Fibroblast of lung (primary cell): ENCODE results near the gene GCC2. TPM values are rescaled to one million over a fixed set of nuclear protein-coding genes. Genes with fewer than 3 reads are reported as not detected.

Experiments used
- DNase-seq, 2 donors: peaks; one replicate each; pipeline versions ENCODE4 v3.0.0 to v3.0.0-alpha.2; 2010; ENCODE audit warnings: low read depth in 2 of 2
- H2AFZ ChIP-seq: 2 replicates; pipeline ENCODE4 v1.5.1; 2012; ENCODE audit warnings: low read length, control low read depth, inconsistent platforms
- H3K27ac ChIP-seq: 2 replicates; pipeline ENCODE4 v1.5.1; 2011; ENCODE audit warnings: low read length, control low read depth; ENCODE audit not compliant: insufficient read depth
- H3K27me3 ChIP-seq: 2 replicates; pipeline ENCODE4 v1.5.1; 2011; ENCODE audit warnings: mild to moderate bottlenecking, low read length; ENCODE audit not compliant: control insufficient read depth, insufficient read depth
- H3K36me3 ChIP-seq: 2 replicates; pipeline ENCODE4 v1.5.1; 2011; ENCODE audit warnings: low read length; ENCODE audit not compliant: control insufficient read depth, insufficient read depth
- H3K4me1 ChIP-seq: 2 replicates; pipeline ENCODE4 v1.5.1; 2011; ENCODE audit warnings: low read length; ENCODE audit not compliant: control insufficient read depth, insufficient read depth; ENCODE audit errors: extremely low read depth
- H3K4me2 ChIP-seq: 2 replicates; pipeline ENCODE4 v1.5.1; 2011; ENCODE audit warnings: low read length, control low read depth; ENCODE audit not compliant: insufficient read depth; ENCODE audit errors: extremely low read depth
- H3K4me3 ChIP-seq, 4 experiments: fragments of 200-600 bp in 1 of 4; sonication (generic) in 1 of 4; replicated peaks in 1 of 4; 2 replicates each; pipeline ENCODE4 v1.5.1; 2011 to 2016; ENCODE audit warnings: low read length in 4 of 4, low read depth in 3 of 4, mild to moderate bottlenecking in 3 of 4, control low read depth in 2 of 4, inconsistent platforms in 1 of 4, mixed read lengths in 1 of 4; ENCODE audit not compliant: insufficient read depth in 1 of 4; ENCODE audit errors: control extremely low read depth in 1 of 4
- H3K79me2 ChIP-seq: 2 replicates; pipeline ENCODE4 v1.5.1; 2012; ENCODE audit warnings: mild to moderate bottlenecking, low read length, inconsistent platforms; ENCODE audit not compliant: control insufficient read depth, insufficient read depth
- H3K9ac ChIP-seq: 2 replicates; pipeline ENCODE4 v1.5.1; 2011; ENCODE audit warnings: mild to moderate bottlenecking, low read length, control low read depth; ENCODE audit not compliant: insufficient read depth
- H3K9me3 ChIP-seq: 2 replicates; pipeline ENCODE4 v1.5.1; 2012; ENCODE audit warnings: low read depth, low read length; ENCODE audit not compliant: control insufficient read depth, insufficient read depth
- H4K20me1 ChIP-seq: 2 replicates; pipeline ENCODE4 v1.5.1; 2011; ENCODE audit warnings: low read length; ENCODE audit not compliant: control insufficient read depth, insufficient read depth; ENCODE audit errors: extremely low read depth
- CTCF ChIP-seq, 2 donors: IDR thresholded peaks in 1 of 2; conservative IDR thresholded peaks in 1 of 2; 1 replicate in 1 of 2; 2 replicates in 1 of 2; pipeline ENCODE4 v1.5.1; 2011 to 2012; ENCODE audit warnings: low read length in 2 of 2, control low read depth in 1 of 2, inconsistent platforms in 1 of 2, low read depth in 1 of 2, mild to moderate bottlenecking in 1 of 2
- EZH2 ChIP-seq: IDR thresholded peaks from 2 replicates; pipeline ENCODE4 v1.5.1; 2012; ENCODE audit warnings: low read length, control low read depth, mild to moderate bottlenecking; ENCODE audit errors: missing control alignments
- polyA plus RNA-seq, 2 donors: library from polyadenylated mRNA; depleted of rRNA in 1 of 2; stranded (reverse) in 1 of 2; unstranded in 1 of 2; fragments of >200 nt; gene quantifications; 2 replicates each; pipeline ENCODE4 v1.2.1, GENCODE V29; 2011 to 2012; ENCODE audit warnings: missing spikeins in 1 of 2
- total RNA-seq: library from RNA; depleted of rRNA; stranded (reverse); fragments of >200 nt; gene quantifications from 2 replicates; pipeline ENCODE4 v1.2.1, GENCODE V29; 2014

The GCC2 gene
- total and polyA plus RNA-seq, 2 donors (not counting 1 experiment from before 2014, with no cell fraction given): 16.3 to 26.4 TPM

- Histone ChIP-seq H4K20me1 (no peaks in the 10 kb centered on the region), H3K36me3 (no peaks in the 10 kb centered on the region), H3K4me1 (peaks cover 12% of the 10 kb centered on the region), H3K79me2 (peaks cover 76% of the 10 kb centered on the region), H3K27ac (no peak overlapping the region), H3K4me2 (peak overlapping the region; percentile 15), H2AFZ (no peak overlapping the region), H3K4me3 (no peak overlapping the region), H3K9ac (no peak overlapping the region), H3K9me3 (no peaks in the 10 kb centered on the region), H3K27me3 (no peaks in the 10 kb centered on the region)
- DNase-seq: no peak
- TF ChIP-seq CTCF (conservative IDR thresholded peaks at IDR 0.05 in 1 of 2, IDR thresholded peaks at IDR 0.05 in 1 of 2; ENCODE audit: low read depth in 1 of 2, low read length in 2 of 2): no peak
- no peak for TF ChIP-seq EZH2
Measured at GRCh38 chr2:108541451-108541850, 92.4 kb downstream of the GCC2 start.

DNA sequence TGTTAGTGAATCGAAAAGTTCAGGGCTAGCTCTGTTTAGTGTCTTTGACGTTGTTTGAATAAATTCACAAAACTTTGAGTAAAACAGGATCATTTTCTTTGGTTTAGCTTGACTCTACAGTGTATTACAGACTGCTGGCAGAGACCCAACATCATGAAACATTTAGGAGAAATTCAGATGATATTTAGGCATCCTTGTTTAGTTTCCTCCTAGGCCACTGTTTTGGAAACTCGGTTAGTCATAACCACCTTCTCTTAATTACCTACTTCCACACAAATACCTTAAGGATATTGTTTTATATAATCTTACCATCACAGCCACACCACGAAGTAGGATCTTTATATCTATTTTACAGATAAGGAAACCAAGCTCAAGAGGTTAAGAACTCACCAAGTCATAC, 93.1 kb downstream of the GCC2 start:
- DNase-seq: peak; percentile 44 to 77
- peak overlapping the region; percentile 15 for H3K4me2 ChIP-seq
- H4K20me1 ChIP-seq: no peaks in the 10 kb centered on the region
- no peaks in the 10 kb centered on the region for H3K27me3 ChIP-seq
- peak overlapping the region; percentile 2 for H3K27ac ChIP-seq
- no peaks in the 10 kb centered on the region for H3K9me3 ChIP-seq
- H3K9ac ChIP-seq: no peak overlapping the region
- H3K36me3 ChIP-seq: no peaks in the 10 kb centered on the region
- peaks cover 73% of the 10 kb centered on the region for H3K79me2 ChIP-seq
- no peak overlapping the region for H3K4me3 ChIP-seq
- TF ChIP-seq CTCF (conservative IDR thresholded peaks at IDR 0.05 in 1 of 2, IDR thresholded peaks at IDR 0.05 in 1 of 2; ENCODE audit: low read depth in 1 of 2, low read length in 2 of 2) (no peak), EZH2 (no peak)
- peaks cover 9% of the 10 kb centered on the region for H3K4me1 ChIP-seq
- H2AFZ ChIP-seq: no peak overlapping the region

DNA sequence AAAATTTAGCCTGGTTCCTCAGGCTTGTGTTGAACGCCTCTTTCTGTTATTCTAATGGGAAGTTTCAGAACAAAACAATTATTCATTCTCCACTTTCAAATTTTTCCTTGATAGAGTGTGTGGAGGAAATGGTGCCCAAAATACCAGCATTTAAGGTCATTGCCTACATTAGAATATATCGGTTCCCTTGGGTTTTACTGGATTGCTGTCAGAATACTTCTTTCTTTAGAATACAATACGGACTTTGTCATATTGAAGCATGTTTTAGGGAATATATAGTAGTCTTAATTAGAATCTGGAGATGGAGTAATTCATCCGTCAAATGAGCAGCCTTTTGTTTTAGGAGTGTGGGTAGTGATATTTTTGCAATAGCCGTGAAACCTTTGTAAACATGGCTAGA, 98.6 kb downstream of the GCC2 start:
- H4K20me1 ChIP-seq: no peaks in the 10 kb centered on the region
- no peak overlapping the region for H2AFZ ChIP-seq
- no peak overlapping the region for H3K27ac ChIP-seq
- no peaks in the 10 kb centered on the region for H3K36me3 ChIP-seq
- no peak overlapping the region for H3K4me2 ChIP-seq
- peaks cover 4% of the 10 kb centered on the region for H3K4me1 ChIP-seq
- DNase-seq: no peak
- H3K9ac ChIP-seq: no peak overlapping the region
- peaks cover 48% of the 10 kb centered on the region for H3K79me2 ChIP-seq
- H3K4me3 ChIP-seq: no peak overlapping the region
- H3K9me3 ChIP-seq: no peaks in the 10 kb centered on the region
- no peaks in the 10 kb centered on the region for H3K27me3 ChIP-seq
- TF ChIP-seq CTCF (conservative IDR thresholded peaks at IDR 0.05 in 1 of 2, IDR thresholded peaks at IDR 0.05 in 1 of 2; ENCODE audit: low read depth in 1 of 2, low read length in 2 of 2): no peak
- no peak for TF ChIP-seq EZH2
